Kidney (tissue), 14 donors: Measurements from ENCODE around the gene LPIN1. TPM values are rescaled to one million over a fixed set of nuclear protein-coding genes. Genes with fewer than 3 reads are reported as not detected.

Source experiments
- DNase-seq, 5 donors: peaks; one replicate each; pipeline ENCODE4 v3.0.0-alpha.2; 2013 to 2020
- FAIRE-seq: peaks from 2 replicates; lab custom pipeline; 2012; peaks lifted over from hg19 to GRCh38; lab: Jason Lieb, UNC
- H3K27ac ChIP-seq, 2 donors: one replicate each; pipeline ENCODE4 v1.7.0; 2013; ENCODE audit warnings: low read depth in 2 of 2, low read length in 2 of 2, inconsistent platforms in 1 of 2
- H3K27me3 ChIP-seq: one replicate; pipeline ENCODE4 v1.7.1; 2013; ENCODE audit warnings: low read length, inconsistent platforms; ENCODE audit not compliant: control insufficient read depth, insufficient read depth
- H3K36me3 ChIP-seq, 3 donors: one replicate each; pipeline versions ENCODE4 v1.7.0 to v1.7.1; 2013; ENCODE audit warnings: low read length in 3 of 3, control low read depth in 1 of 3, inconsistent platforms in 1 of 3; ENCODE audit not compliant: insufficient read depth in 3 of 3, control insufficient read depth in 2 of 3
- H3K4me1 ChIP-seq, 3 donors: one replicate each; pipeline versions ENCODE4 v1.7.0 to v1.7.1; 2013; ENCODE audit warnings: low read length in 3 of 3, inconsistent platforms in 1 of 3, low read depth in 1 of 3; ENCODE audit not compliant: control insufficient read depth in 2 of 3, insufficient read depth in 2 of 3
- H3K4me3 ChIP-seq, 3 donors: one replicate each; pipeline versions ENCODE4 v1.7.0 to v1.8.1; 2013; ENCODE audit warnings: low read length in 3 of 3, control low read depth in 1 of 3, inconsistent platforms in 1 of 3
- H3K9ac ChIP-seq, 3 donors: one replicate each; pipeline versions ENCODE4 v1.7.0 to v1.7.1; 2013; ENCODE audit warnings: low read length in 3 of 3, control low read depth in 1 of 3, inconsistent platforms in 1 of 3
- H3K9me3 ChIP-seq, 3 donors: one replicate each; pipeline versions ENCODE4 v1.7.0 to v1.7.1; 2013; ENCODE audit warnings: low read length in 3 of 3, control low read depth in 1 of 3, inconsistent platforms in 1 of 3; ENCODE audit not compliant: control insufficient read depth in 2 of 3, insufficient read depth in 1 of 3
- CTCF ChIP-seq: IDR thresholded peaks from 3 replicates; pipeline ENCODE4 v1.5.1; 2012; ENCODE audit warnings: mild to moderate bottlenecking, moderate library complexity, borderline replicate concordance; ENCODE audit not compliant: insufficient read depth; ENCODE audit errors: extremely low read depth
- intact Hi-C: fragments of 100-400 bp; cut with DNase I; formaldehyde crosslinking; loops from one replicate; pipeline ENCODE4 v1.11.1; 2022
- polyA plus RNA-seq: library from polyadenylated mRNA; stranded (reverse); fragments of 350-450 nt; fragmentation: Illumina TruSeq; extraction: RNeasy Lipid Tissue Mini Kit (QIAGEN cat#74804); gene quantifications from one replicate; pipeline ENCODE4 v1.2.3, GENCODE V29; 2014; ENCODE audit warnings: low read depth, low replicate concordance; ENCODE audit not compliant: insufficient read depth
- total RNA-seq: library from RNA; stranded (reverse); fragmentation: NEBNext Ultra II Directional; extraction: Animal tissue kit (Norgen Biotek cat#: 25700); gene quantifications from one replicate; pipeline ENCODE4 v1.2.1, GENCODE V29; 2021
- donor health status: control.
- donor health status: control.
- donor health status: control.
- donor health status: control.
- donor health status: control.
- donor health status: DM: yes; HTN: yes; CAD: no.
- donor health status: Normal renal cell carcinoma (clear cell type).

Gene LPIN1
- total and polyA plus RNA-seq, 2 donors from 2014 or later: 11.8 to 36.8 TPM

- Histone ChIP-seq H3K4me1 (no peaks in the 10 kb centered on the region), H3K36me3 (peaks cover 3 to 44% (median 39%) of the 10 kb centered on the region in 3 donors), H3K4me3 (no peak overlapping the region), H3K27ac (no peak overlapping the region), H3K9ac (no peak overlapping the region), H3K9me3 (no peaks in the 10 kb centered on the region), H3K27me3 (no peaks in the 10 kb centered on the region)
- intact Hi-C loops: no loop called here
- DNase-seq (peak in 1 of 5 donors; percentile 11), FAIRE-seq (no peak)
- no peak for TF ChIP-seq CTCF
Observed at GRCh38 chr2:11805024-11805423, 58.6 kb downstream of the LPIN1 start.

- Histone ChIP-seq H3K4me3 (no peak overlapping the region), H3K9ac (no peak overlapping the region), H3K36me3 (peaks cover 3 to 48% (median 39%) of the 10 kb centered on the region in 3 donors), H3K9me3 (no peaks in the 10 kb centered on the region), H3K27ac (no peak overlapping the region), H3K27me3 (no peaks in the 10 kb centered on the region), H3K4me1 (no peaks in the 10 kb centered on the region)
- intact Hi-C loops: no loop called here
- FAIRE-seq (no peak), DNase-seq (peak in 1 of 5 donors; percentile 17)
- no peak for TF ChIP-seq CTCF
Observed at GRCh38 chr2:11805920-11806319, 59.5 kb downstream of the LPIN1 start.

GRCh38 chr2:11807156-11808015 is 61.0 kb downstream of the LPIN1 start:
- Histone ChIP-seq H3K27me3 (no peaks in the 10 kb centered on the region), H3K36me3 (peaks cover 3 to 48% (median 37%) of the 10 kb centered on the region in 3 donors), H3K4me3 (no peak overlapping the region), H3K9ac (no peak overlapping the region), H3K27ac (no peak overlapping the region), H3K9me3 (no peaks in the 10 kb centered on the region), H3K4me1 (no peaks in the 10 kb centered on the region)
- no peak for TF ChIP-seq CTCF
- FAIRE-seq: no peak
- DNase-seq: peak in 1 of 5 donors; percentile 5
- intact Hi-C loops: no loop called here
